Loucy (cell line): ENCODE results near the gene SDS.

Source experiments
- H2AFZ ChIP-seq: fragments of 200-600 bp; sonication (generic); 2 replicates; pipeline ENCODE4 v1.6.0; 2016; ENCODE audit warnings: antibody characterized with exemption, mild to moderate bottlenecking, low read length, moderate library complexity
- H3F3A ChIP-seq: fragments of 200-600 bp; 2 replicates; pipeline ENCODE4 v1.6.0; 2016; ENCODE audit warnings: antibody characterized with exemption, low read depth, mild to moderate bottlenecking
- H3K27me3 ChIP-seq: fragments of 200-600 bp; sonication (generic); 2 replicates; pipeline ENCODE4 v1.6.1; 2014; ENCODE audit warnings: low read length, mild to moderate bottlenecking; ENCODE audit not compliant: insufficient read depth, poor library complexity, severe bottlenecking
- H3K36me3 ChIP-seq: fragments of 200-600 bp; sonication (generic); 2 replicates; pipeline ENCODE4 v1.6.1; 2016; ENCODE audit warnings: low read length; ENCODE audit not compliant: insufficient read depth
- H3K4me1 ChIP-seq: fragments of 200-600 bp; sonication (generic); 2 replicates; pipeline ENCODE4 v1.5.1; 2014; ENCODE audit warnings: low read length, mild to moderate bottlenecking; ENCODE audit not compliant: insufficient read depth, poor library complexity, severe bottlenecking
- H3K4me2 ChIP-seq: fragments of 200-600 bp; sonication (generic); 2 replicates; pipeline ENCODE4 v1.6.0; 2014; ENCODE audit warnings: antibody characterized with exemption, low read length, low read depth, mild to moderate bottlenecking; ENCODE audit not compliant: poor library complexity, severe bottlenecking
- H3K4me3 ChIP-seq: fragments of 200-600 bp; sonication (generic); 2 replicates; pipeline ENCODE4 v1.5.1; 2014; ENCODE audit warnings: low read length, mild to moderate bottlenecking, mixed read lengths; ENCODE audit not compliant: poor library complexity, severe bottlenecking
- H3K79me2 ChIP-seq: fragments of 200-600 bp; sonication (generic); 2 replicates; pipeline ENCODE4 v1.6.1; 2014; ENCODE audit warnings: low read length; ENCODE audit not compliant: insufficient read depth
- H3K9ac ChIP-seq: fragments of 200-600 bp; sonication (generic); 2 replicates; pipeline ENCODE4 v1.6.0; 2014; ENCODE audit warnings: mild to moderate bottlenecking, low read depth, low read length, moderate library complexity; ENCODE audit not compliant: poor library complexity, severe bottlenecking
- H3K9me2 ChIP-seq: fragments of 200-600 bp; sonication (generic); replicated peaks from 2 replicates; pipeline ENCODE4 v1.6.1; 2016; ENCODE audit warnings: low read depth, low read length, mixed read lengths
- H3K9me3 ChIP-seq: fragments of 200-600 bp; sonication (generic); 2 replicates; pipeline ENCODE4 v1.6.1; 2014; ENCODE audit warnings: mild to moderate bottlenecking, antibody characterized with exemption, low read length, low read depth; ENCODE audit not compliant: insufficient read depth
- H4K20me1 ChIP-seq: fragments of 200-600 bp; sonication (generic); 2 replicates; pipeline ENCODE4 v1.6.0; 2014; ENCODE audit warnings: antibody characterized with exemption, low read length, mild to moderate bottlenecking; ENCODE audit not compliant: insufficient read depth, poor library complexity, severe bottlenecking
- EZH2phosphoT487 ChIP-seq: fragments of 200-600 bp; IDR thresholded peaks from 2 replicates; pipeline ENCODE4 v1.6.1; 2018; ENCODE audit warnings: antibody characterized with exemption, mild to moderate bottlenecking, moderate library complexity, borderline replicate concordance
- TF ChIP-seq, protein P1 (sequence below): fragments of 200-600 bp; sonication (generic); conservative IDR thresholded peaks from 2 replicates; pipeline ENCODE4 v1.5.1; 2014; ENCODE audit warnings: mild to moderate bottlenecking, antibody characterized with exemption, low read length

The SDS gene

DNA sequence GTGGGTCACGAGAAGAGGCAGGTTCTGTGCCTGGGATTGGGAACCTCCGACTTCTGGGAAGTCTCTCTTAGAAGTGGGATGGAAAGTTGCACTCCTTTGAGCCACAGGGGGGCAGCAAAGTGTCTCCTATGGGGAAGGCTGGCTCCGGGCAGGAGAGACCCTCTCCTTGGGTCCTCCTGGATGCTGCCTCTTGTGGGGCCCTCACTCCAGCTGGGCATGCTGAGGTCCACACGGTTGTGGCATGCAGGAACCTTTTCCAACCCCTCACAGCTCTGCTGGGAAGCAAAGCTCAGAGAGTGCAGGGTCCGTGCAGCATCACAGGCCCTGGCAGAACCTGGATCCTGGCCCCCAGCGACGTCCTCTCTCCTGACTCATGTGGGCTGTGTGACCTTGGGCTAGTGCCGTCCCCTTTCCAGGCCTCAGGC is 35.9 kb upstream of the SDS start:
- H3F3A ChIP-seq: no peaks in the 10 kb centered on the region
- H3K9ac ChIP-seq: no peak overlapping the region
- H3K4me1 ChIP-seq: no peaks in the 10 kb centered on the region
- TF ChIP-seq EZH2phosphoT487: no peak
- TF ChIP-seq, protein P1, sequence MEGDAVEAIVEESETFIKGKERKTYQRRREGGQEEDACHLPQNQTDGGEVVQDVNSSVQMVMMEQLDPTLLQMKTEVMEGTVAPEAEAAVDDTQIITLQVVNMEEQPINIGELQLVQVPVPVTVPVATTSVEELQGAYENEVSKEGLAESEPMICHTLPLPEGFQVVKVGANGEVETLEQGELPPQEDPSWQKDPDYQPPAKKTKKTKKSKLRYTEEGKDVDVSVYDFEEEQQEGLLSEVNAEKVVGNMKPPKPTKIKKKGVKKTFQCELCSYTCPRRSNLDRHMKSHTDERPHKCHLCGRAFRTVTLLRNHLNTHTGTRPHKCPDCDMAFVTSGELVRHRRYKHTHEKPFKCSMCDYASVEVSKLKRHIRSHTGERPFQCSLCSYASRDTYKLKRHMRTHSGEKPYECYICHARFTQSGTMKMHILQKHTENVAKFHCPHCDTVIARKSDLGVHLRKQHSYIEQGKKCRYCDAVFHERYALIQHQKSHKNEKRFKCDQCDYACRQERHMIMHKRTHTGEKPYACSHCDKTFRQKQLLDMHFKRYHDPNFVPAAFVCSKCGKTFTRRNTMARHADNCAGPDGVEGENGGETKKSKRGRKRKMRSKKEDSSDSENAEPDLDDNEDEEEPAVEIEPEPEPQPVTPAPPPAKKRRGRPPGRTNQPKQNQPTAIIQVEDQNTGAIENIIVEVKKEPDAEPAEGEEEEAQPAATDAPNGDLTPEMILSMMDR: peak; percentile 80
- no peaks in the 10 kb centered on the region for H3K27me3 ChIP-seq
- no peak overlapping the region for H2AFZ ChIP-seq
- no peaks in the 10 kb centered on the region for H3K9me2 ChIP-seq
- no peak overlapping the region for H3K4me3 ChIP-seq
- H4K20me1 ChIP-seq: no peaks in the 10 kb centered on the region
- H3K4me2 ChIP-seq: no peak overlapping the region
- no peaks in the 10 kb centered on the region for H3K9me3 ChIP-seq
- no peaks in the 10 kb centered on the region for H3K79me2 ChIP-seq
- no peaks in the 10 kb centered on the region for H3K36me3 ChIP-seq

DNA sequence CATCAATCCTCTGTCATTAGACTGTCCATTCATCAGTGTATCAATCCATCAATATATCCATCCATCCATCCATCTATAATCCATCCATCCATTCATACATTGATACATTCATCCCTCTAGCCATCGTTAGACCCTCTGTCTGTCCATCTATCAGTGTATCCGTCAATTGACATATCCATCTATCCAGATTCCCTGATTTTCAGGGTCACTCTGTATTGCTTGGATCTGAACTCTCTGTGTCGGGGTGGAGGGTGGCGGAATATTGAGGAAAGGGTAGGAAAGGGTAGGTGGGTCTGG is 35.6 kb upstream of the SDS start:
- H4K20me1 ChIP-seq: no peaks in the 10 kb centered on the region
- no peaks in the 10 kb centered on the region for H3F3A ChIP-seq
- no peaks in the 10 kb centered on the region for H3K79me2 ChIP-seq
- no peak overlapping the region for H2AFZ ChIP-seq
- H3K9me2 ChIP-seq: no peaks in the 10 kb centered on the region
- no peaks in the 10 kb centered on the region for H3K9me3 ChIP-seq
- no peak overlapping the region for H3K4me3 ChIP-seq
- H3K4me1 ChIP-seq: no peaks in the 10 kb centered on the region
- H3K27me3 ChIP-seq: no peaks in the 10 kb centered on the region
- TF ChIP-seq EZH2phosphoT487: no peak
- TF ChIP-seq, protein P1: no peak
- no peaks in the 10 kb centered on the region for H3K36me3 ChIP-seq
- H3K9ac ChIP-seq: no peak overlapping the region
- H3K4me2 ChIP-seq: no peak overlapping the region

DNA sequence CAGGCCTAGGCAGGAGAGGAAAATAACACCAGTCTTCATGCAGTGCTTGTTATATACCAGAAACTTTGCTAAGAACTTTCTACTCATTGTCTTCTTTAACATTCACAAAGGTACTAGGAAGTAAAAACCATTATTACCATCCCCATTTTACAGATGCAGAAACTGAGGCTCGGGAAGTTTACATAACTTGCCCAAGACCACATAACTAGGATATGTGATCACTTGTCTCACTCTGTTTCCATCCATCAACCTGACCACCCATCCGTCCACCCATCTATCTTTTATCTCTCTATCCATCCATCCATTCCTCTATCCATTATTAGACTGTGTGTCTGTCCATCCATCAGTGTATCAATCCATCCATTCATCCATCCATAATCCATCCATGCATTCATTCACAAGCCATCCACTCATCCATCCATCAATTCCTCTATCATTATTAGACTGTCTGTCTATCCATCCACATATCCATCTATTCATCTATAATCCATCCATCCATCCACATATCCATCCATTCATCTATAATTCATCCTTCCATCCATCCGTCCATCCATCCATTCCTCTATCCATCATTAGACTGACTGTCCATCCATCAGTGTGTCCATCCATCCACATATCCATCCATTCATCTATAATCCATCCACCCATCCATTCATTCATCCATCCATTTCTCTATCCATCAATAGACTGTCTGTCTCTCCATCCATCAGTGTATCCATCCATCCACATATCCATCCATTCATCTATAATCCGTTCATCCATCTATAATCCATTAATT is 35.0 kb upstream of the SDS start:
- no peaks in the 10 kb centered on the region for H3K9me3 ChIP-seq
- TF ChIP-seq EZH2phosphoT487: no peak
- TF ChIP-seq, protein P1: no peak
- H3K36me3 ChIP-seq: no peaks in the 10 kb centered on the region
- no peak overlapping the region for H3K4me3 ChIP-seq
- no peaks in the 10 kb centered on the region for H3K9me2 ChIP-seq
- no peaks in the 10 kb centered on the region for H3F3A ChIP-seq
- H3K4me2 ChIP-seq: no peak overlapping the region
- H3K27me3 ChIP-seq: no peaks in the 10 kb centered on the region
- no peak overlapping the region for H3K9ac ChIP-seq
- no peaks in the 10 kb centered on the region for H4K20me1 ChIP-seq
- H3K4me1 ChIP-seq: no peaks in the 10 kb centered on the region
- H2AFZ ChIP-seq: no peak overlapping the region
- H3K79me2 ChIP-seq: no peaks in the 10 kb centered on the region
